ENCODE measurements around the gene TMEM213.

DNA sequence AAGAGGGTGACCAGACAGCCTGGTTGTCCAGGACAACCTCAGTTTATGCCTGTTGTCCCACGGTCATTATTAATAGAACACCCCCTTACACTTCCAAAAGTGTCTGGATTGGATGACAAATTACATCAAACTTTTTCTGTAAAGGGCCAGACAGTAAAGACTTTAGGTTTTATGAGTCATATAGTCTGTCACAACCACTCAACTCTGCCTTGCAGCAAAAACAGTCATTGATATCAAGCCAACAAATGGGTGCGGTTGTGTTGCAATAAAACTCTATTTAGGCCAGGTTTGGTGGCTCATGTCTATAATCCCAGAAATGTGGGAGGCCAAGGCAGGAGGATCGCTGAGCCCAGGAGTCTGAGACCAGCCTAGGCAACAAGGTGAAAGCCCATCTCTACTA, 66.9 kb downstream of the TMEM213 start:
- TF ChIP-seq, protein P1, sequence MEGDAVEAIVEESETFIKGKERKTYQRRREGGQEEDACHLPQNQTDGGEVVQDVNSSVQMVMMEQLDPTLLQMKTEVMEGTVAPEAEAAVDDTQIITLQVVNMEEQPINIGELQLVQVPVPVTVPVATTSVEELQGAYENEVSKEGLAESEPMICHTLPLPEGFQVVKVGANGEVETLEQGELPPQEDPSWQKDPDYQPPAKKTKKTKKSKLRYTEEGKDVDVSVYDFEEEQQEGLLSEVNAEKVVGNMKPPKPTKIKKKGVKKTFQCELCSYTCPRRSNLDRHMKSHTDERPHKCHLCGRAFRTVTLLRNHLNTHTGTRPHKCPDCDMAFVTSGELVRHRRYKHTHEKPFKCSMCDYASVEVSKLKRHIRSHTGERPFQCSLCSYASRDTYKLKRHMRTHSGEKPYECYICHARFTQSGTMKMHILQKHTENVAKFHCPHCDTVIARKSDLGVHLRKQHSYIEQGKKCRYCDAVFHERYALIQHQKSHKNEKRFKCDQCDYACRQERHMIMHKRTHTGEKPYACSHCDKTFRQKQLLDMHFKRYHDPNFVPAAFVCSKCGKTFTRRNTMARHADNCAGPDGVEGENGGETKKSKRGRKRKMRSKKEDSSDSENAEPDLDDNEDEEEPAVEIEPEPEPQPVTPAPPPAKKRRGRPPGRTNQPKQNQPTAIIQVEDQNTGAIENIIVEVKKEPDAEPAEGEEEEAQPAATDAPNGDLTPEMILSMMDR (IDR thresholded peaks at IDR 0.05; ENCODE audit: low read length): no peak
- TF ChIP-seq EZH2 (optimal IDR thresholded peaks at IDR 0.05; ENCODE audit: low read depth, low read length): no peak
- TF ChIP-seq EZH2phosphoT487 (IDR thresholded peaks at IDR 0.05; ENCODE audit: low read length): no peak
